Upper lobe of left lung (tissue), 4 donors: ENCODE measurements around the gene FAM171A2.

Source experiments
- EP300 ChIP-seq, 4 donors: sonication (generic); formaldehyde crosslinking; IDR thresholded peaks; one replicate each; pipeline ENCODE4 v1.5.1; 2017; ENCODE audit warnings: antibody characterized with exemption in 4 of 4, control low read depth in 2 of 4
- POLR2AphosphoS5 ChIP-seq, 2 donors: sonication (generic); formaldehyde crosslinking; IDR thresholded peaks; one replicate each; pipeline ENCODE4 v1.5.1; 2017; ENCODE audit warnings: antibody characterized with exemption in 2 of 2
- TF ChIP-seq, protein P1 (sequence below), 6 experiments: fragments of 450-650 bp in 4 of 6; fragments of 200-600 bp in 2 of 6; sonication (generic) in 2 of 6; IDR thresholded peaks; one replicate each; pipeline ENCODE4 v1.5.1; 2016 to 2019; ENCODE audit warnings: antibody characterized with exemption in 6 of 6

DNA sequence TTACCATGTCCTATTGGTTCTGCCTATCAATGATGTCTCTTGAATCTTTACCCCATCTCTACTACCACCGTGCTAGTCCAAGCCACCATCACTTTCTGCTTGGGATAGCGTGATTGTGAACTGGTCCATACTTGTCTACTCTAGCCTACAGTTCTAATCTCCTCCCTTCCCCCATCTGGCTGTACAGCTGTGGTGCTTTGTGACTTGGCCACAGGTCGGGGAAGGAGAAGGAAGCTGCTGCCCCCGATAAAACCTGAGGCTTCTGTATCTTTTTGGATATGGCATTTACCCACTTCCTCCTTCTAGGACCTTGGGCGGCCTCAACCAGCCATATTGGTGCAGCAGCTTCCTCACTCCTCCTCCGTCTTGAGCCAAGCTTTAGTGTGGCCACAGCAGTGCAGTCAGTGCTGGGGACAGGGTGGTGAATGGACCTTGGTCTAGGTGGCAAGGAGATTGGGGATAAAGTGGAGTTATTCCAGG, 26.1 kb upstream of the FAM171A2 start:
- TF ChIP-seq, protein P1, sequence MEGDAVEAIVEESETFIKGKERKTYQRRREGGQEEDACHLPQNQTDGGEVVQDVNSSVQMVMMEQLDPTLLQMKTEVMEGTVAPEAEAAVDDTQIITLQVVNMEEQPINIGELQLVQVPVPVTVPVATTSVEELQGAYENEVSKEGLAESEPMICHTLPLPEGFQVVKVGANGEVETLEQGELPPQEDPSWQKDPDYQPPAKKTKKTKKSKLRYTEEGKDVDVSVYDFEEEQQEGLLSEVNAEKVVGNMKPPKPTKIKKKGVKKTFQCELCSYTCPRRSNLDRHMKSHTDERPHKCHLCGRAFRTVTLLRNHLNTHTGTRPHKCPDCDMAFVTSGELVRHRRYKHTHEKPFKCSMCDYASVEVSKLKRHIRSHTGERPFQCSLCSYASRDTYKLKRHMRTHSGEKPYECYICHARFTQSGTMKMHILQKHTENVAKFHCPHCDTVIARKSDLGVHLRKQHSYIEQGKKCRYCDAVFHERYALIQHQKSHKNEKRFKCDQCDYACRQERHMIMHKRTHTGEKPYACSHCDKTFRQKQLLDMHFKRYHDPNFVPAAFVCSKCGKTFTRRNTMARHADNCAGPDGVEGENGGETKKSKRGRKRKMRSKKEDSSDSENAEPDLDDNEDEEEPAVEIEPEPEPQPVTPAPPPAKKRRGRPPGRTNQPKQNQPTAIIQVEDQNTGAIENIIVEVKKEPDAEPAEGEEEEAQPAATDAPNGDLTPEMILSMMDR (IDR thresholded peaks at IDR 0.05): no peak
- no peak for TF ChIP-seq EP300 (IDR thresholded peaks at IDR 0.05)
- TF ChIP-seq POLR2AphosphoS5 (IDR thresholded peaks at IDR 0.05): no peak
